ENCODE data around the gene MRO.
"Not testable (repeated sequence)": the region's sequence is repeated elsewhere in the genome, so short reads cannot be mapped to it uniquely, and the experiment has no call there.

Gene MRO
- 0 reads per million in 4 donors for total RNA-seq

GRCh38 chr18:50819728-50820378 lies at the start of gene MRO:
Gene MRO, minus strand, starts transcription at chr18:50820016. Its CDS starts 10,616 bp downstream, at chr18:50809400.
- peak; percentile 53 to 73 (median 66) for DNase-seq

- no peak for DNase-seq
These were observed 49.3 kb upstream of the MRO start for GRCh38 chr18:50869150-50869549.

- DNase-seq, result no peak
These were observed 46.9 kb upstream of the MRO start for GRCh38 chr18:50866765-50867164.

GRCh38 chr18:50863840-50864375 lies 44.1 kb upstream of the MRO start:
- no peak for DNase-seq

- no peak for DNase-seq
These were observed 42.6 kb upstream of the MRO start for GRCh38 chr18:50862401-50862800.

- DNase-seq, result no peak
These were observed 41.8 kb upstream of the MRO start for GRCh38 chr18:50861617-50862016.

- DNase-seq, result no peak
These were observed 40.2 kb upstream of the MRO start for GRCh38 chr18:50859793-50860555.

- DNase-seq, result no peak
These were observed 37.9 kb upstream of the MRO start for GRCh38 chr18:50857694-50858093.

- not testable (repeated sequence) for DNase-seq
These were observed 37.4 kb upstream of the MRO start for GRCh38 chr18:50857166-50857565.

GRCh38 chr18:50855976-50856757 lies 36.4 kb upstream of the MRO start:
- DNase-seq, result no peak

- DNase-seq, result no peak
These were observed 34.1 kb upstream of the MRO start for GRCh38 chr18:50853863-50854271.

GRCh38 chr18:50850307-50851065 lies 30.7 kb upstream of the MRO start:
- no peak for DNase-seq

- DNase-seq, result no peak
These were observed 29.6 kb upstream of the MRO start for GRCh38 chr18:50849419-50849821.

GRCh38 chr18:50848991-50849390 lies 29.2 kb upstream of the MRO start:
- DNase-seq, result no peak

- no peak for DNase-seq
These were observed 28.3 kb upstream of the MRO start for GRCh38 chr18:50848061-50848551.

GRCh38 chr18:50847192-50847591 lies 27.4 kb upstream of the MRO start:
- DNase-seq, result no peak

GRCh38 chr18:50844960-50845359 lies 25.1 kb upstream of the MRO start:
- DNase-seq, result no peak

- no peak for DNase-seq
These were observed 24.7 kb upstream of the MRO start for GRCh38 chr18:50844554-50844953.

GRCh38 chr18:50842846-50843245 lies 23.0 kb upstream of the MRO start:
- no peak for DNase-seq

- no peak for DNase-seq
These were observed 20.2 kb upstream of the MRO start for GRCh38 chr18:50839996-50840395.

GRCh38 chr18:50839341-50839740 lies 19.5 kb upstream of the MRO start:
- no peak for DNase-seq

GRCh38 chr18:50836521-50836957 lies 16.7 kb upstream of the MRO start:
- peak in 1 of 5 donors; percentile 10 for DNase-seq
